ENCODE data around the gene PRKCE.

DNA sequence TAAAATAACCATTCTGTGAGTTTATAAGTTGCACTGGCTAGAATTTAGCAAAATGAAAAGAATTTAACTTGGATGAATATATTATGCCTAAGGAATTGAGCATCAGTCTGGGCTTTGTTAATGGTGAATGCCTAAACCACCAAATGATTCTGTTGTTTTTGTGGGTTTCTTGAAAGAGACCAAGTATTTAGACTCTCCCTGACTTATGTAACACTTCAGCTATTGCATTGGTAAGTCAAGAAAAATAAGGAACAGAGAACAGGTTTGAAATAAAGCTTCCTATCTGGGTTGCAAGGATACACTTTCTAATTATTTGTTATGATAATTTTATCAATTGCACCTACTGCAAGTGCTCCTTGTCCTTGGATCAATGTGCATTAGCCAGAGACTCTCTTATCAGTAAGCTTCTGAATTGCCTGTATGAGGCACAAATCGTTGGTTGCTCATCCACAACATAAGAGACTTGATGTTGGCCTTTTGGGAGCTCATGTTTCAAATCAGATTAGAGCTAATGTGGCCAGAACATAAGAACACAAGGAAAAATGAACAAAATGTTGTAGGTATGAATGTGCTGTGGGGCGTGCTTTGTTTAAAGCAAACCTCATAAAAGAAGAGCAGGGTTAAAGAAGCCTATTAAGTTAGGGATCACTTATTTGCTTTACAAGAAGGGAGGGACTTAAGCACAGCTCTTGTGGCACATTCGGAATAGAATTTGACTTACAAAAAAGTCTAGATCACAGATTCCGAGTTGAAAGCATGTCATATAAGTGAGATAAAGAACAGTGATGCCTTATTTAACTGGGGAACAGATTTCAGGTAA, 37.2 kb downstream of the PRKCE start:
- TF ChIP-seq, protein P1, sequence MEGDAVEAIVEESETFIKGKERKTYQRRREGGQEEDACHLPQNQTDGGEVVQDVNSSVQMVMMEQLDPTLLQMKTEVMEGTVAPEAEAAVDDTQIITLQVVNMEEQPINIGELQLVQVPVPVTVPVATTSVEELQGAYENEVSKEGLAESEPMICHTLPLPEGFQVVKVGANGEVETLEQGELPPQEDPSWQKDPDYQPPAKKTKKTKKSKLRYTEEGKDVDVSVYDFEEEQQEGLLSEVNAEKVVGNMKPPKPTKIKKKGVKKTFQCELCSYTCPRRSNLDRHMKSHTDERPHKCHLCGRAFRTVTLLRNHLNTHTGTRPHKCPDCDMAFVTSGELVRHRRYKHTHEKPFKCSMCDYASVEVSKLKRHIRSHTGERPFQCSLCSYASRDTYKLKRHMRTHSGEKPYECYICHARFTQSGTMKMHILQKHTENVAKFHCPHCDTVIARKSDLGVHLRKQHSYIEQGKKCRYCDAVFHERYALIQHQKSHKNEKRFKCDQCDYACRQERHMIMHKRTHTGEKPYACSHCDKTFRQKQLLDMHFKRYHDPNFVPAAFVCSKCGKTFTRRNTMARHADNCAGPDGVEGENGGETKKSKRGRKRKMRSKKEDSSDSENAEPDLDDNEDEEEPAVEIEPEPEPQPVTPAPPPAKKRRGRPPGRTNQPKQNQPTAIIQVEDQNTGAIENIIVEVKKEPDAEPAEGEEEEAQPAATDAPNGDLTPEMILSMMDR (IDR thresholded peaks at IDR 0.05), result no peak
- TF ChIP-seq POLR2AphosphoS5 (IDR thresholded peaks at IDR 0.05; ENCODE audit: low read depth, low read length) (no peak), SIN3A (IDR thresholded peaks at IDR 0.05; ENCODE audit: borderline replicate concordance, insufficient read depth, low read depth, low read length) (no peak)
- TF ChIP-seq, protein P2, sequence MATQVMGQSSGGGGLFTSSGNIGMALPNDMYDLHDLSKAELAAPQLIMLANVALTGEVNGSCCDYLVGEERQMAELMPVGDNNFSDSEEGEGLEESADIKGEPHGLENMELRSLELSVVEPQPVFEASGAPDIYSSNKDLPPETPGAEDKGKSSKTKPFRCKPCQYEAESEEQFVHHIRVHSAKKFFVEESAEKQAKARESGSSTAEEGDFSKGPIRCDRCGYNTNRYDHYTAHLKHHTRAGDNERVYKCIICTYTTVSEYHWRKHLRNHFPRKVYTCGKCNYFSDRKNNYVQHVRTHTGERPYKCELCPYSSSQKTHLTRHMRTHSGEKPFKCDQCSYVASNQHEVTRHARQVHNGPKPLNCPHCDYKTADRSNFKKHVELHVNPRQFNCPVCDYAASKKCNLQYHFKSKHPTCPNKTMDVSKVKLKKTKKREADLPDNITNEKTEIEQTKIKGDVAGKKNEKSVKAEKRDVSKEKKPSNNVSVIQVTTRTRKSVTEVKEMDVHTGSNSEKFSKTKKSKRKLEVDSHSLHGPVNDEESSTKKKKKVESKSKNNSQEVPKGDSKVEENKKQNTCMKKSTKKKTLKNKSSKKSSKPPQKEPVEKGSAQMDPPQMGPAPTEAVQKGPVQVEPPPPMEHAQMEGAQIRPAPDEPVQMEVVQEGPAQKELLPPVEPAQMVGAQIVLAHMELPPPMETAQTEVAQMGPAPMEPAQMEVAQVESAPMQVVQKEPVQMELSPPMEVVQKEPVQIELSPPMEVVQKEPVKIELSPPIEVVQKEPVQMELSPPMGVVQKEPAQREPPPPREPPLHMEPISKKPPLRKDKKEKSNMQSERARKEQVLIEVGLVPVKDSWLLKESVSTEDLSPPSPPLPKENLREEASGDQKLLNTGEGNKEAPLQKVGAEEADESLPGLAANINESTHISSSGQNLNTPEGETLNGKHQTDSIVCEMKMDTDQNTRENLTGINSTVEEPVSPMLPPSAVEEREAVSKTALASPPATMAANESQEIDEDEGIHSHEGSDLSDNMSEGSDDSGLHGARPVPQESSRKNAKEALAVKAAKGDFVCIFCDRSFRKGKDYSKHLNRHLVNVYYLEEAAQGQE (IDR thresholded peaks at IDR 0.05; ENCODE audit: insufficient read depth in 1 of 2, low read depth in 2 of 2, low read length in 1 of 2), result no peak
